ENCODE results near the gene PHLDB2. TPM values are rescaled to one million over a fixed set of nuclear protein-coding genes. Genes with fewer than 3 reads are reported as not detected.

PHLDB2 gene
- total RNA-seq, 1 donor from 2014 or later: 57.2 TPM

DNA sequence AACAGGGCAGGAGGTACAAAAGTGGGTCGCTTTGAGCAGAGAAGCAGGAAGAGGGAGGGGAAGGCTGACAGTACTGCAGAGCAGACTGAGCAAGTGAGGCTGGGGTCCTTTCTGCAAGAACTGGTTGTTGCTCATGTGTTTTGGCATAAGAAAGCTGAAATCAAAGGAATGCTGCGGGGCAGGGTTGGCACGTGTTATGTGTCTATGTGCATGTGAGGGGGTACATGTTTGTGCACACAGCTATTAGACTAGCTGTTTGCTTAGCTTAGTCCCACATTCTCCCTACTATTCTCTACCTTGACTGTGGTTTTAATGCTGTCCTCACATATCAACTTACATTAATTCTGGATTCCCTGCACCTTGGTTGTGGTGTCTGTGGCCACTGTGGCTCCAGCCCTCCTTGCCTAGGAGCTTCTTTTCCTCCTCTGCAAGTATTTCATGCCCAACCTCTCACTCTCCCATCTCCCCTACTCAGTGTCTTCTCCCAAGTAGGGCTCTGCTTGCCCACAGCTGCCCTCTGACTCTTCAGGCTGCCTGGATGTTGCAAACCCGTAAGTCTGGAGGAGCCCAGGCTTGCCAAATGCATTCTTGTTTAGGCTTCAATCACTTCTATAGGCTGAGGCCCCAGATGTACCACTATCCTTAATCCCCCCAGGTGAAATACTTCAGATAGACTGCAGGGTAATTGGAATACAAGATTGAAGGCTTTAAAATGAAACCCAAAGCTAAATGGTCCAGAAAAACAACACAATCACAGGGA, 144.4 kb downstream of the PHLDB2 start:
- Histone ChIP-seq H3K36me3 (ENCODE audit: control insufficient read depth, insufficient read depth, low read length) (no peaks in the 10 kb centered on the region), H3K4me3 (ENCODE audit: low read depth, low read length) (no peak overlapping the region), H3K27me3 (ENCODE audit: control insufficient read depth, insufficient read depth, low read length) (no peaks in the 10 kb centered on the region)
- TF ChIP-seq, protein P1, sequence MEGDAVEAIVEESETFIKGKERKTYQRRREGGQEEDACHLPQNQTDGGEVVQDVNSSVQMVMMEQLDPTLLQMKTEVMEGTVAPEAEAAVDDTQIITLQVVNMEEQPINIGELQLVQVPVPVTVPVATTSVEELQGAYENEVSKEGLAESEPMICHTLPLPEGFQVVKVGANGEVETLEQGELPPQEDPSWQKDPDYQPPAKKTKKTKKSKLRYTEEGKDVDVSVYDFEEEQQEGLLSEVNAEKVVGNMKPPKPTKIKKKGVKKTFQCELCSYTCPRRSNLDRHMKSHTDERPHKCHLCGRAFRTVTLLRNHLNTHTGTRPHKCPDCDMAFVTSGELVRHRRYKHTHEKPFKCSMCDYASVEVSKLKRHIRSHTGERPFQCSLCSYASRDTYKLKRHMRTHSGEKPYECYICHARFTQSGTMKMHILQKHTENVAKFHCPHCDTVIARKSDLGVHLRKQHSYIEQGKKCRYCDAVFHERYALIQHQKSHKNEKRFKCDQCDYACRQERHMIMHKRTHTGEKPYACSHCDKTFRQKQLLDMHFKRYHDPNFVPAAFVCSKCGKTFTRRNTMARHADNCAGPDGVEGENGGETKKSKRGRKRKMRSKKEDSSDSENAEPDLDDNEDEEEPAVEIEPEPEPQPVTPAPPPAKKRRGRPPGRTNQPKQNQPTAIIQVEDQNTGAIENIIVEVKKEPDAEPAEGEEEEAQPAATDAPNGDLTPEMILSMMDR (IDR thresholded peaks at IDR 0.05; ENCODE audit: insufficient read depth, low read length, poor library complexity, severe bottlenecking): no peak
- no peak for DNase-seq (ENCODE audit: low read depth)

DNA sequence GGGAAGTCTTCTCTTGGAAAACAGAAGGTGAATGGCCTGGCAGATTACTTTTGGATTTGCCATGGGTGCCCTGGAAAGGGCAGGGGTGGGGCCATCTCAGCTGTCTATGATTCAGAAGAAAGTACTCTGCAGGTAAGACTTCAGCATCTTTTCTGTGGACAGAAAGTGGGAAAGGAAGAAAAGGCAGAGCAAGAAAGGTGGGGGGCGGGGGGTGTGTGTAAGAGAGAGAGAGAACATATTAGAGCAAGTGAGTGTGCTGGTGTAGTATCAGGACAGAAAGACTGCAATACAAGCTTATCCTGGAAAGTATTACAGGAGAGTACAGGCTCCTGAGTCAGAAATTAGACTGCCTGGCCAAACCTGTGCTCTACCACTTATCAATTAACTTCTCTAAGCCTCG, 145.1 kb downstream of the PHLDB2 start:
- Histone ChIP-seq H3K4me3 (ENCODE audit: low read depth, low read length) (no peak overlapping the region), H3K27me3 (ENCODE audit: control insufficient read depth, insufficient read depth, low read length) (no peaks in the 10 kb centered on the region), H3K36me3 (ENCODE audit: control insufficient read depth, insufficient read depth, low read length) (no peaks in the 10 kb centered on the region)
- TF ChIP-seq, protein P1 (IDR thresholded peaks at IDR 0.05; ENCODE audit: insufficient read depth, low read length, poor library complexity, severe bottlenecking): no peak
- DNase-seq (ENCODE audit: low read depth): no peak

DNA sequence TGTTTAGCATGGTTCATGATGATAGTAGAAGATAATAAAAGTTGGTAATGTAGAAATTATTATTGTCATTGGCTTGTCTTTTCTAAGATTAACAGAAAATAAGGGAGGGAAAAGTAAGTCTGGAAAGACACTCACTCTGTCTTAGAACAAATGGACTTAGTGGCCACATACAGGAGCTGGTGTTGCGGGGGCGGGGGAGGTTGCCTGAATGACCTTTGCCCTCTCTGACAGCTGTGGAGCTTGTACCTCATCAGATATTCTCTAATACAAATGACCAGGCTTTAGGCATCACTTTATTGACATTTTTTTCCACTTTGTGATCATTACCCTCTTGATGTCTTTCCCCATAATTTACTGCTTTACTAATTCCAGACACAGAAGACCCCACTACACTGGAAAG, 145.6 kb downstream of the PHLDB2 start:
- no peaks in the 10 kb centered on the region for H3K27me3 ChIP-seq (ENCODE audit: control insufficient read depth, insufficient read depth, low read length)
- no peaks in the 10 kb centered on the region for H3K36me3 ChIP-seq (ENCODE audit: control insufficient read depth, insufficient read depth, low read length)
- TF ChIP-seq, protein P1 (IDR thresholded peaks at IDR 0.05; ENCODE audit: insufficient read depth, low read length, poor library complexity, severe bottlenecking): no peak
- no peak overlapping the region for H3K4me3 ChIP-seq (ENCODE audit: low read depth, low read length)
- DNase-seq (ENCODE audit: low read depth): no peak

DNA sequence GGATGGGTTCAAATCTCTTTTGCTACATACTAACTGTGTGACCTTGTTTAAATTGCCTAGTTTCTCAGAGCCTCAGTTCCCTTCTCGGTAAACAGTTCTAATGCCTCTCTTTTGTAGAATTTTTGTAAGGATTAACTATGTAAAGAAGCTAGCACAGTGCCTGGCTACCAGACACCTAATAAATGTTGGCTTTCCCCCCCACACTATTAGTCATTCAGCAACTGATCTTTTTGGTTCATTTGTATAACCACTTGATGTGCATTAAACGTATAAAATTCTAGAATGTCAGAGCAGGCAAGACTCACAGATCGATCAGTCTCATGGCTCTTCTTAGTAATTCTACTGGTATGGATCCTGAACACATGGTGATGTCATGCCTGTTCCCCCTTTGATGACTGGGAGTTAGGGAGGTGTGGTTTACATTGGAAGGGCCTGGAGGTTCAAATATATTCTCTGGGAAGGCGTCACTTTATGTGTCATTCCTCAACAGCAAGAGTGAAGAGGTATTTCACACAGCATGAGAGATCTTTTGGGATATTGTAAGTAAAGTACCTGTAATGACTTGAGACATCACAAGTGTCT, 146.1 kb downstream of the PHLDB2 start:
- DNase-seq (ENCODE audit: low read depth): no peak
- no peak overlapping the region for H3K4me3 ChIP-seq (ENCODE audit: low read depth, low read length)
- no peaks in the 10 kb centered on the region for H3K27me3 ChIP-seq (ENCODE audit: control insufficient read depth, insufficient read depth, low read length)
- H3K36me3 ChIP-seq (ENCODE audit: control insufficient read depth, insufficient read depth, low read length): no peaks in the 10 kb centered on the region
- TF ChIP-seq, protein P1 (IDR thresholded peaks at IDR 0.05; ENCODE audit: insufficient read depth, low read length, poor library complexity, severe bottlenecking): no peak

DNA sequence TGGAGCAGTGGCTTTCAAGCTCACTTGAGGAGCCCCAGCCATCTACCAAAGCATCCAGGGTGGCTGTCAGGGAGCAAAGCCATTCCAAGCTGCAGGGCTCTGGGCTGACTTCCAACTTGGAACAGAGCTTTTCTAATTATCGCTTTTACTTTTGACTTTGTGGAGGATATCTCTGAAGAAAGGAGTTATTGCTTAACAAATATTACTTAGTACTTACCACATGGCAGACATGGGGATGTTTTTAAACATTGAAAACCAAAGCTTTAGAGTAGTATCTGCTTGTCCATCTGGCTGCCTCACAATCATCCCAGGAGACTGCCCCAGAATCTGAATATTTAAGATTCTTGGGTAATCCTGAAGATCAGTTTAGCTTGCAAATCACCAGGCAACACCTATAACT, 148.6 kb downstream of the PHLDB2 start:
- Histone ChIP-seq H3K4me3 (ENCODE audit: low read depth, low read length) (no peak overlapping the region), H3K27me3 (ENCODE audit: control insufficient read depth, insufficient read depth, low read length) (no peaks in the 10 kb centered on the region), H3K36me3 (ENCODE audit: control insufficient read depth, insufficient read depth, low read length) (no peaks in the 10 kb centered on the region)
- TF ChIP-seq, protein P1 (IDR thresholded peaks at IDR 0.05; ENCODE audit: insufficient read depth, low read length, poor library complexity, severe bottlenecking): no peak
- no peak for DNase-seq (ENCODE audit: low read depth)
